ENCODE results near the gene MDM1.

DNA sequence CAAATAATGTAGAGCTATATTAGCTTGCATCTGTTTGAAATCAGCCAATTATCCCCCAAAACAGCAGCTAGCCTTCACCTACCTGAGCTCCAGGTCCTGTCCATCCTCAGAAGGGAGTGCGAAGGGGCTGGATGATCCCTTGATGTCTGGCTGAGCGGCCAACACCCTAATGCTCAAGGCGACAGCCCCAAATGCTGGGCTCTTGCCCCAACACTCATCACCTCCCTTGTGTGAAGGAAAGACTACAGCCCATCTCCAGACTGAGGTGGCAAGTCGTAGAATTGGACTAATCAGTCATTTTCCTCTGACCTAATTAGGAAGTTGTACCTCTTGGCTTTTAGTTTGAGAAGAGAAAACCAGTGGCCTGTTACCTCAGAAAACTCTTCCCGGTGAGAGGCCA lies 16.3 kb upstream of the MDM1 start:
- TF ChIP-seq, protein P1, sequence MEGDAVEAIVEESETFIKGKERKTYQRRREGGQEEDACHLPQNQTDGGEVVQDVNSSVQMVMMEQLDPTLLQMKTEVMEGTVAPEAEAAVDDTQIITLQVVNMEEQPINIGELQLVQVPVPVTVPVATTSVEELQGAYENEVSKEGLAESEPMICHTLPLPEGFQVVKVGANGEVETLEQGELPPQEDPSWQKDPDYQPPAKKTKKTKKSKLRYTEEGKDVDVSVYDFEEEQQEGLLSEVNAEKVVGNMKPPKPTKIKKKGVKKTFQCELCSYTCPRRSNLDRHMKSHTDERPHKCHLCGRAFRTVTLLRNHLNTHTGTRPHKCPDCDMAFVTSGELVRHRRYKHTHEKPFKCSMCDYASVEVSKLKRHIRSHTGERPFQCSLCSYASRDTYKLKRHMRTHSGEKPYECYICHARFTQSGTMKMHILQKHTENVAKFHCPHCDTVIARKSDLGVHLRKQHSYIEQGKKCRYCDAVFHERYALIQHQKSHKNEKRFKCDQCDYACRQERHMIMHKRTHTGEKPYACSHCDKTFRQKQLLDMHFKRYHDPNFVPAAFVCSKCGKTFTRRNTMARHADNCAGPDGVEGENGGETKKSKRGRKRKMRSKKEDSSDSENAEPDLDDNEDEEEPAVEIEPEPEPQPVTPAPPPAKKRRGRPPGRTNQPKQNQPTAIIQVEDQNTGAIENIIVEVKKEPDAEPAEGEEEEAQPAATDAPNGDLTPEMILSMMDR (conservative IDR thresholded peaks at IDR 0.05; ENCODE audit: low read length): no peak
- no peak for TF ChIP-seq EZH2phosphoT487 (IDR thresholded peaks at IDR 0.05; ENCODE audit: borderline replicate concordance)
